Measurements from ENCODE around the gene RPGRIP1. TPM values are rescaled to one million over a fixed set of nuclear protein-coding genes. Genes with fewer than 3 reads are reported as not detected.

RPGRIP1 gene
- total RNA-seq, 1 experiment from 2014 or later: not detected

DNA sequence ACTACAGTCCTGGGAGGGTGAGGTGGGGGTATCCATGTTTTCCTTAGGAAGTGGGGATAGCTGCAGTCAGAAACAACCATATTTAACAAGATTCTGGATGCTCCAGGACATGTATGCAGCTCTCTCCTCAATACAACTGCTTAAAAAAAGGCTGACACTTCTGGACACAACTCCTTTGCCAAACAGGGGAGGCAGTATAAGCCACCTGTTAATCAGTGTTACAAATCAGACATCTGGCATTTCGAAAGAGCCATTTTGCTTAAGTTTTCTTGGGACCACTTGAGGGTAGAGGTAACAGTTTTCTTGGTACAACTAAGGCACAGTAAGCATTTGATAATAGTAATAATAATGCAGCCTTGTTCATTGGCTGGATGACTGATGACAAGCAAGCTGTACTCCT, 47.1 kb downstream of the RPGRIP1 start:
- in situ Hi-C loops (cut with HindIII; ENCODE audit: low pct_unique_long_range_greater_than_20kb, low sequenced_read_pairs): no loop called here
- DNase-seq (ENCODE audit: low read depth): no peak

Other genes with a start within 250 kb of the RPGRIP1 start
- gene TPPP2, start 249.9 kb upstream of the RPGRIP1 start, total RNA-seq (2014; rRNA removed; shearing (Covaris generic); ENCODE audit: low replicate concordance): not detected in 2 replicates
- gene RNASE13, start 245.3 kb upstream of the RPGRIP1 start, total RNA-seq (2014; rRNA removed; shearing (Covaris generic); ENCODE audit: low replicate concordance): not detected in 2 replicates
- not detected in 2 replicates for gene RNASE7, start 237.7 kb upstream of the RPGRIP1 start, total RNA-seq (2014; rRNA removed; shearing (Covaris generic); ENCODE audit: low replicate concordance)
- gene RNASE8, start 222.3 kb upstream of the RPGRIP1 start, total RNA-seq (2014; rRNA removed; shearing (Covaris generic); ENCODE audit: low replicate concordance): not detected in 2 replicates
- gene ARHGEF40, start 209.8 kb upstream of the RPGRIP1 start, total RNA-seq (2014; rRNA removed; shearing (Covaris generic); ENCODE audit: low replicate concordance): 32.4 and 35.9 TPM in 2 replicates
- 26.5 and 31.5 TPM in 2 replicates for gene ZNF219, start 181.4 kb upstream of the RPGRIP1 start, total RNA-seq (2014; rRNA removed; shearing (Covaris generic); ENCODE audit: low replicate concordance)
- gene TMEM253, start 179.0 kb upstream of the RPGRIP1 start, total RNA-seq (2014; rRNA removed; shearing (Covaris generic); ENCODE audit: low replicate concordance): 0.20 TPM in 1 of 2 replicates, not detected in the other
- not detected in 2 replicates for gene OR5AU1, start 124.0 kb upstream of the RPGRIP1 start, total RNA-seq (2014; rRNA removed; shearing (Covaris generic); ENCODE audit: low replicate concordance)
- gene HNRNPC, start 10.6 kb upstream of the RPGRIP1 start, total RNA-seq (2014; rRNA removed; shearing (Covaris generic); ENCODE audit: low replicate concordance): 814 and 828 TPM in 2 replicates
- gene SUPT16H, start 103.9 kb downstream of the RPGRIP1 start, total RNA-seq (2014; rRNA removed; shearing (Covaris generic); ENCODE audit: low replicate concordance): 23.1 and 24.8 TPM in 2 replicates
- 21.0 and 21.9 TPM in 2 replicates for gene CHD8, start 176.0 kb downstream of the RPGRIP1 start, total RNA-seq (2014; rRNA removed; shearing (Covaris generic); ENCODE audit: low replicate concordance)
- gene RAB2B, start 196.9 kb downstream of the RPGRIP1 start, total RNA-seq (2014; rRNA removed; shearing (Covaris generic); ENCODE audit: low replicate concordance): 13.1 and 24.4 TPM in 2 replicates
- 43.9 and 89.9 TPM in 2 replicates for gene TOX4, start 197.1 kb downstream of the RPGRIP1 start, total RNA-seq (2014; rRNA removed; shearing (Covaris generic); ENCODE audit: low replicate concordance)
- gene METTL3, start 231.3 kb downstream of the RPGRIP1 start, total RNA-seq (2014; rRNA removed; shearing (Covaris generic); ENCODE audit: low replicate concordance): 24.9 and 57.2 TPM in 2 replicates
- gene SALL2, start 246.3 kb downstream of the RPGRIP1 start, total RNA-seq (2014; rRNA removed; shearing (Covaris generic); ENCODE audit: low replicate concordance): 2.3 and 5.0 TPM in 2 replicates